Gastroesophageal sphincter (tissue), 4 donors: Measurements from ENCODE around the gene KIAA1614. TPM values are rescaled to one million over a fixed set of nuclear protein-coding genes. Genes with fewer than 3 reads are reported as not detected.

Source experiments
- ATAC-seq: fragments of 150-250 bp; one replicate; pipeline ENCODE4 v1.9.1; 2016; ENCODE audit warnings: mild to moderate bottlenecking, moderate library complexity
- H3K27ac ChIP-seq, 4 donors: fragments of 200-600 bp; sonication (generic) in 3 of 4; 1 replicate in 3 of 4; 2 replicates in 1 of 4; pipeline ENCODE4 v1.5.1; 2016 to 2019
- H3K27me3 ChIP-seq: fragments of 200-600 bp; sonication (generic); one replicate; pipeline ENCODE4 v1.5.1; 2019
- H3K36me3 ChIP-seq, 2 donors: fragments of 200-600 bp; sonication (generic); one replicate each; pipeline ENCODE4 v1.5.1; 2019; ENCODE audit warnings: control low read depth in 1 of 2
- H3K4me1 ChIP-seq, 3 donors: fragments of 200-600 bp; sonication (generic); 1 replicate in 2 of 3; 2 replicates in 1 of 3; pipeline ENCODE4 v1.5.1; 2016 to 2019; ENCODE audit warnings: control low read depth in 2 of 3
- H3K4me3 ChIP-seq, 2 donors: fragments of 200-600 bp; sonication (generic); one replicate each; pipeline ENCODE4 v1.5.1; 2019; ENCODE audit warnings: mild to moderate bottlenecking in 1 of 2, moderate library complexity in 1 of 2
- H3K9me3 ChIP-seq, 3 donors: fragments of 200-600 bp; sonication (generic); one replicate each; pipeline ENCODE4 v1.5.1; 2017 to 2019; ENCODE audit warnings: control low read depth in 2 of 3
- CTCF ChIP-seq, 4 experiments: fragments of 200-600 bp in 2 of 4; fragments of 450-650 bp in 2 of 4; sonication (generic) in 1 of 4; IDR thresholded peaks; one replicate each; pipeline ENCODE4 v1.5.1; 2017 to 2019; ENCODE audit warnings: antibody characterized with exemption in 4 of 4, mild to moderate bottlenecking in 2 of 4, moderate library complexity in 2 of 4
- EP300 ChIP-seq: sonication (generic); formaldehyde crosslinking; IDR thresholded peaks from one replicate; pipeline ENCODE4 v1.6.1; 2017; ENCODE audit warnings: antibody characterized with exemption, mild to moderate bottlenecking
- POLR2A ChIP-seq, 2 donors: fragments of 450-650 bp; IDR thresholded peaks; one replicate each; pipeline ENCODE4 v1.6.1; 2017; ENCODE audit warnings: antibody characterized with exemption in 2 of 2, mild to moderate bottlenecking in 2 of 2, moderate library complexity in 1 of 2
- POLR2AphosphoS5 ChIP-seq: sonication (generic); formaldehyde crosslinking; IDR thresholded peaks from one replicate; pipeline ENCODE4 v1.6.1; 2017; ENCODE audit warnings: antibody characterized with exemption
- WGBS, 2 donors: methylation state at CpG; one replicate each; pipeline ENCODE4 v1.1.5; 2018; ENCODE audit warnings: low coverage in 1 of 2; 5-methylcytosine and 5-hydroxymethylcytosine counted together
- total RNA-seq, 4 donors: library from RNA; depleted of rRNA; stranded (reverse); fragments of >200 nt; gene quantifications; one replicate each; pipeline ENCODE4 v1.1.0, GENCODE V29; 2016

The KIAA1614 gene
- total RNA-seq, 4 donors from 2014 or later, result 11.2 to 30.9 (median 16.7) TPM

- WGBS, 2 donors, result 89 to 90% methylated on average over 2 of the region's 2 CpGs
- H3K27ac ChIP-seq, result no peak overlapping the region
- no peak overlapping the region for H3K4me3 ChIP-seq
- H3K9me3 ChIP-seq, result no peaks in the 10 kb centered on the region
- no peaks in the 10 kb centered on the region for H3K4me1 ChIP-seq
- TF ChIP-seq EP300 (no peak), POLR2AphosphoS5 (no peak), POLR2A (IDR thresholded peaks at IDR 0.05) (no peak), CTCF (IDR thresholded peaks at IDR 0.05) (no peak)
- H3K27me3 ChIP-seq, result no peaks in the 10 kb centered on the region
- H3K36me3 ChIP-seq, result peaks cover 0 to 17% of the 10 kb centered on the region in 2 donors
- no peak for ATAC-seq
These were observed 26.4 kb upstream of the KIAA1614 start for GRCh38 chr1:180886338-180886737.

GRCh38 chr1:180887841-180888240, 24.9 kb upstream of the KIAA1614 start:
- no peaks in the 10 kb centered on the region for H3K4me1 ChIP-seq
- WGBS, 2 donors, result 87 to 96% methylated on average over 6 to 7 of the region's 7 CpGs
- no peak overlapping the region for H3K27ac ChIP-seq
- ATAC-seq, result no peak
- H3K4me3 ChIP-seq, result no peak overlapping the region
- H3K27me3 ChIP-seq, result no peaks in the 10 kb centered on the region
- no peaks in the 10 kb centered on the region for H3K9me3 ChIP-seq
- no peak for TF ChIP-seq POLR2A (IDR thresholded peaks at IDR 0.05)
- no peak for TF ChIP-seq POLR2AphosphoS5
- TF ChIP-seq EP300, result no peak
- no peak for TF ChIP-seq CTCF (IDR thresholded peaks at IDR 0.05)
- H3K36me3 ChIP-seq, result peaks cover 0 to 17% of the 10 kb centered on the region in 2 donors

- ATAC-seq, result no peak
- Histone ChIP-seq H3K4me1 (no peaks in the 10 kb centered on the region), H3K9me3 (no peaks in the 10 kb centered on the region), H3K36me3 (peaks cover 0 to 17% of the 10 kb centered on the region in 2 donors), H3K27ac (no peak overlapping the region), H3K27me3 (no peaks in the 10 kb centered on the region), H3K4me3 (no peak overlapping the region)
- WGBS, 2 donors, result 95 to 100% methylated on average over 1 of the region's 1 CpG
- TF ChIP-seq EP300, result no peak
- no peak for TF ChIP-seq POLR2AphosphoS5
- no peak for TF ChIP-seq POLR2A (IDR thresholded peaks at IDR 0.05)
- TF ChIP-seq CTCF (IDR thresholded peaks at IDR 0.05), result no peak
These were observed 23.8 kb upstream of the KIAA1614 start for GRCh38 chr1:180888870-180889269.

- no peak overlapping the region for H3K4me3 ChIP-seq
- no peaks in the 10 kb centered on the region for H3K4me1 ChIP-seq
- H3K27me3 ChIP-seq, result no peaks in the 10 kb centered on the region
- no peak for TF ChIP-seq POLR2AphosphoS5
- no peak for TF ChIP-seq CTCF (IDR thresholded peaks at IDR 0.05)
- TF ChIP-seq POLR2A (IDR thresholded peaks at IDR 0.05), result no peak
- TF ChIP-seq EP300, result no peak
- no peak overlapping the region for H3K27ac ChIP-seq
- H3K9me3 ChIP-seq, result no peaks in the 10 kb centered on the region
- H3K36me3 ChIP-seq, result peaks cover 0 to 13% of the 10 kb centered on the region in 2 donors
- no peak for ATAC-seq
- WGBS, 2 donors, result 88 to 91% methylated on average over 2 of the region's 2 CpGs
These were observed 23.4 kb upstream of the KIAA1614 start for GRCh38 chr1:180889325-180889724.

GRCh38 chr1:180892272-180892671, 20.4 kb upstream of the KIAA1614 start:
- ATAC-seq, result no peak
- H3K36me3 ChIP-seq, result no peaks in the 10 kb centered on the region
- TF ChIP-seq POLR2A (IDR thresholded peaks at IDR 0.05) (no peak), CTCF (IDR thresholded peaks at IDR 0.05) (no peak), POLR2AphosphoS5 (no peak), EP300 (no peak)
- no peaks in the 10 kb centered on the region for H3K9me3 ChIP-seq
- H3K4me1 ChIP-seq, result no peaks in the 10 kb centered on the region
- WGBS, 2 donors, result 63 to 73% methylated on average over 3 to 5 of the region's 5 CpGs
- H3K4me3 ChIP-seq, result no peak overlapping the region
- no peaks in the 10 kb centered on the region for H3K27me3 ChIP-seq
- H3K27ac ChIP-seq, result no peak overlapping the region
